ENCODE data around the gene PIGQ. TPM values are rescaled to one million over a fixed set of nuclear protein-coding genes. Genes with fewer than 3 reads are reported as not detected.

The PIGQ gene
- total and polyA plus RNA-seq, 2 of the 13 experiments (the other 11 are each of a cell fraction or from before 2014, with no cell fraction given) = 7.7 to 19.7 TPM

- TF ChIP-seq RXRB (CRISPR knock-in tag; IDR thresholded peaks at IDR 0.05; ENCODE audit: borderline replicate concordance) = no peak
- no peak for TF ChIP-seq MBNL3 (CRISPR knock-in tag; conservative IDR thresholded peaks at IDR 0.05)
- peak; percentile 52; the same call in 1 of the 2 replicates for TF ChIP-seq DRAP1 (CRISPR knock-in tag; IDR thresholded peaks at IDR 0.05)
- peak; percentile 43; the same call in 1 of the 2 replicates for TF ChIP-seq ZBTB38 (CRISPR knock-in tag; IDR thresholded peaks at IDR 0.05)
- no peak for TF ChIP-seq TRAFD1 (CRISPR knock-in tag; IDR thresholded peaks at IDR 0.05; ENCODE audit: borderline replicate concordance)
- TF ChIP-seq ZNF652 (CRISPR knock-in tag; IDR thresholded peaks at IDR 0.05; ENCODE audit: borderline replicate concordance, low read depth) = no peak
- TF ChIP-seq RAD21 (CRISPR knock-in tag; IDR thresholded peaks at IDR 0.05) = peak; percentile 53
- TF ChIP-seq PHB2 (IDR thresholded peaks at IDR 0.05; ENCODE audit: partially characterized antibody) = no peak
- peak; percentile 91 for TF ChIP-seq ZNF143 (CRISPR knock-in tag; IDR thresholded peaks at IDR 0.05)
- TF ChIP-seq ESRRA (CRISPR knock-in tag; IDR thresholded peaks at IDR 0.05; ENCODE audit: low read depth) = peak; percentile 23; the same call in 1 of the 2 replicates
- no peak; the same call in 1 of the 2 replicates for TF ChIP-seq ZNF703 (CRISPR knock-in tag; IDR thresholded peaks at IDR 0.05; ENCODE audit: borderline replicate concordance)
- TF ChIP-seq MXD1 (CRISPR knock-in tag; IDR thresholded peaks at IDR 0.05) = 0 out of 2 replicates have a peak, but pooled peaks have one; percentile 63
- peak; percentile 70; the same call in 1 of the 2 replicates for TF ChIP-seq ZNF788 (CRISPR knock-in tag; IDR thresholded peaks at IDR 0.05; ENCODE audit: borderline replicate concordance)
- no peak for TF ChIP-seq TSC22D2 (CRISPR knock-in tag; IDR thresholded peaks at IDR 0.05; ENCODE audit: borderline replicate concordance)
- TF ChIP-seq FOSL1 (CRISPR knock-in tag; IDR thresholded peaks at IDR 0.05; ENCODE audit: borderline replicate concordance) = no peak
- TF ChIP-seq GFI1 (CRISPR knock-in tag; IDR thresholded peaks at IDR 0.05; ENCODE audit: borderline replicate concordance) = peak; percentile 16; the same call in 1 of the 2 replicates
- no peak; the same call in 1 of the 2 replicates for TF ChIP-seq FOXP4 (CRISPR knock-in tag; IDR thresholded peaks at IDR 0.05)
- peak; percentile 83; the same call in 1 of the 2 replicates for TF ChIP-seq ZNF558 (CRISPR knock-in tag; IDR thresholded peaks at IDR 0.05; ENCODE audit: borderline replicate concordance)
- TF ChIP-seq MYPOP (CRISPR knock-in tag; IDR thresholded peaks at IDR 0.05) = no peak; the same call in 1 of the 2 replicates
- TF ChIP-seq ZNF704 (CRISPR knock-in tag; IDR thresholded peaks at IDR 0.05; ENCODE audit: borderline replicate concordance) = peak; percentile 69; the same call in 1 of the 2 replicates
Measured at GRCh38 chr16:527015-527903, 42.5 kb upstream of the PIGQ start, which contains the start of gene CAPN15 (continued).

Data from HepG2 (cell line).